HG03064 (cell line): ENCODE results near the gene CALML4.
"Not testable (repeated sequence)": the region's sequence is repeated elsewhere in the genome, so short reads cannot be mapped to it uniquely, and the experiment has no call there.

Experiments
- ATAC-seq: cut with Tn5 transposase; IDR thresholded peaks from one replicate; pipeline ENCODE4 v1.9.1; 2021; ENCODE audit warnings: low read depth; ENCODE audit not compliant: unreplicated experiment

CALML4 gene, protein sequence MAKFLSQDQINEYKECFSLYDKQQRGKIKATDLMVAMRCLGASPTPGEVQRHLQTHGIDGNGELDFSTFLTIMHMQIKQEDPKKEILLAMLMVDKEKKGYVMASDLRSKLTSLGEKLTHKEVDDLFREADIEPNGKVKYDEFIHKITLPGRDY

DNA sequence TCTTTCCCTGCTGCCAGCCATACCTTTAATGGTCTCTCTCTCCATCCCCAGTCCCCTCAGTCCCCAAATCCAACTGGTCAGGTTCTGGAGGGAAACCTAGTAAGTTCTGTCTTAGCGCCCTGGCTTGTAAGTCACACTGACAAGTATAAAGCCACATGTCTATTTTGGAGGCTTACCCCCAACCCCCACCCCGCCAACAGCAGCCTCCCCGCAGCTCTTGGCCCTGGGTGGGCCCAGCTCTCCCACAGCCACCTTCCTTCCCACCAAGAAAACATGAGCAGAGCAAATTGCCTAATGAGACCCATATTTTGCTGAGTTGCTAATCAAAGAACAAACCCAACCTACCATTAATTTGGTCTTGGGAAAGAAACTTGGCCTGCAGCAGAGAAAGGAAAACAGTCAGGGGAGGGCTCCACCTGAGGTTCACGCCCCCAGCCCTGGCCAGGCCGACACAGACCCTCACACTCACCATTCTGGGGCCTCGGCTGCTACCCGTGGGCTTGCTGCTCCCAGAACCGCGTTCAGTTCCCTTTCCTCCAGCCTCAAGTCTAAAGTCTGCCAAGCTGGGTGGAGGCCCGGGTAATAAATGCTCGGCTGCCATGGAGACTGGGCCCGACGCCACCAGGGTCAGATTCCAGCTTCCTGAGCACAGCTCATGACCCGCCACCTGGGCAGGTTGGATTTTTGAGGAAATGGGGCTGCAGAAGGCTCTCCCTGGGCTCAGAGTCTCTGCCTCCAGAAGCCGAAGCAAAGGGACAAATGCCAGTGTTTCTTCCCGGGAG lies at the start of gene CALML4:
Gene CALML4 (minus strand): TSS at position 557 of the 782 bp plus-strand sequence. CDS start 85 bp downstream, at position 472.
- no peak for ATAC-seq

DNA sequence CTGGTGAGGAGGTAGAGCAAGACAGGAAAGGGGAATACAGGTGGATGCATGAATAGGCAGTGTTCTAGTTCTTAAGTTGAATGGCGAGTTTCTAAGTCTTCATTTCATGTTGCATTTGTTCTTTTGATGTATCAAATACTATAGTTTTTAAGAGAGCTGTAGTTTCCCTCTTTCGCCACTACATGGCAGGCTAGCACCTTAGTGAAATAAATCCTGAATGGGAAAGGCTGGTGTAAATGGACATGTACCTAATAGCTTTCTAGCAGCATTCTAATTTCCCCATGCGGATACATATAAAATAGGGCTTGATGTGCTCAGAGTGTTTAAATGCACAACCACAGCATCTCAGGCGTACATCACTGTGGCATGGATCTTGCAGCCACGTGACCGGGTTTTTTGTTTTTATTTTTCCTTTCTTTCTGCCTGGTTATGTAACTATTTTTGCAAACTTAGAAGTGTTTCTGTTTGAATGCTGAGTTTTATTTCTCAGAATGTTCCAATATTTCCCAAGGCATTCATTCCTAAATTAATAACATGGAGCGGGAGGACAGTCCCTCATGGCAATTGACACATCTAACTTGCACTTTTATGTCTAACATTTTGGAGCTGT lies 47.9 kb upstream of the CALML4 start:
- ATAC-seq = no peak

DNA sequence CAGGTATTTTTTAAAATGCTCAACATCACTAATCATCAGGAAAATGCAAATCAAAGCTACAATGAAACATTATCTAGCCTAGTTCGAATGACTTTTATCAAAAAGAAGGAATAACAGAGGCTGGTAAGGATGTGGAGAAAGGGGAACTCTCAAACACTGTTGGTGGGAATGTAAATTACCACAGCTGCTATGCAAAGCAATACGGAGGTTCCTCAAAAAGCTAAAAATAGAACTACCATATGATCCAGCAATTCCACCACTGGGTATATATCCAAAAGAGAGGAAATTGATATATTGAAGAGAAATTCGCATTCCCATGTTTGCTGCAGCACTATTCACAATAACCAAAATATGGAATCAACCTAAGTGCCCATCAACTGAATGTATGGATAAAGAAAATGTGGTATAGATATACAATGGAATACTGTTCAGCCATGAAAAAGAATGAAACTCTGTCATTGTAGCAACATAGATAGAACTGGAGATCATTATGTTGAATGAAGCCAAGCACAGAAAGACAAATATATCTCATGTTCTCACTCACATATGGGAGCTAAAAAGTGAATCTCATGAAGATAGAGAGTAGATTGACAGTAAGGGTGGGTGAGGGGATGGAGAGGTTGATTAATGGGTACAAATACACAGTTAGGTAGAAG lies 44.1 kb upstream of the CALML4 start:
- no peak for ATAC-seq

DNA sequence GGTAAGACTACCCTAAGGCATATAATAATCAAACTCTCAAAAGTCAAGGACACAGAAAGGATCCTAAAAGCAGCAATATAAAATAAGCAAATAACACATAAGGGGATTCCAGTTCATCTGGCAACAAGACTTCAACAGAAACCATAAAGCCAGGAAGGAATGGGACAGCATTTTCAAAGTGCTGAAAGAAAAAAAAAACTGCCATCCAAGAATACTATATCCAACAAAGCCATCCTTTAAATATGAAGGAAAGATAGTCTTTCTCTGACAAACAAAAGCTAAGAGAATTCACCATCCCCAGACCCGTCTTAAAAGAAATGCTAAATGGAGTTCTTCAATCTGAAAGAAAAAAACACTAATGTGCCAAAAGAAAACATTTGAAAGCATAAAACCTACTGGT lies 39.1 kb upstream of the CALML4 start:
- ATAC-seq = no peak

DNA sequence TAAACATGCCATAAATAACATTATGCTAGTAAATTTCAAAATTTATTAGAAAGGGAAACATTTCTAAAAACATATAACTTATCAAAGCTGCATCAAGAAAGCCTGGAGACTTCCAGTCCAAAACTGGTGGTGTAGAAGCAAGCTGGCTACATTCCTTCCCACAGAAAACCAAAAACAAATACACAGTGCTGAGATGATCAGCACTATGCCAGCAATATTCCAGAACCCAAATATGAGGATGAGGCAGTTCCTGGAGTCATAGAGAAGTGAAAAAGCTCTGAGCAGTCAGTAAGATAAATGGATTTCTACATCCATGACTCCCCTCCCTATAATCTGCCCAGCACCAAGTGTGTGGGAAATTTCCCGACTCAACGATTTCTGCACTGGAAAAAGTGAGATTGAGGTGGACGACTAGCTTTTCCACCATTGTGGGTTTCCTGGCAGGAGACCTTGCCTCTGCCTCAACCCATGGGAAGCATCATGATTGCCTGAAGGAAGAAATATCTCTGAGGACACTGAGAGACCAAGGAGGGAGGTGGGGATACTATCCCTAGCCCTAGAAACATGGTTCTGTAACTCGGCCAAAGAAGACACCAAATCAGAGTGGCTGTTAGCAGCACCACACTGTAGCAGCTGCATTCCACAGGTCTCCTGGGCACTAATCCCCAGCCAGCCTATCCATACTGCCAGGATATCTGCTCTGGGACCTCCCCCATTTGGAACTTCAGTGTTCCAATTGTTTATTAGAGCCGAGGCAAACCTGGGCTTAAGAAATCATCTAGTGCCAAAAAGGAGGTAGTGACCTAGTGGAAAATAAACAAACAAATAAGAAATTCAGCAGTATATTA lies 36.2 kb upstream of the CALML4 start:
- ATAC-seq = no peak

DNA sequence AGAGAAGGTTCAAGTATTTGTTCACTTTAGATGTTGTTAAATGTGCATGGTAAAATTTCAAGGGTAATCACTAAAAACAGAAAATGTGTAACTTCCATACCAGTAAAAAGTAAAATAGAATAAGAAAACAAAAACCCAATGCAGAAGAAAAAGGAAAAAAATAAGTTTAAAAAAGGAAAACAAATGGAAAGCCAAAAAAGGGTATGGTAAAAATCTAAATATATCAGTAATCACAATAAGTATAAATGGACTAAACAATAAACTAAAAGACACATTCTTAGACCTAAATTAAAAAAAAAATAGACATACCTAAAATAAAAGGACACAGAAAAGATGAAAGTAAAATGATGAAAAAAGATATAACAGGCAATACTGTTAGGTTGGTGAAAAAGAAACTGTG lies 33.9 kb upstream of the CALML4 start:
- no peak for ATAC-seq

GRCh38 chr15:68235022-68235421 lies 29.9 kb upstream of the CALML4 start:
- no peak for ATAC-seq

- ATAC-seq = not testable (repeated sequence)
These were observed 29.4 kb upstream of the CALML4 start for GRCh38 chr15:68234520-68234919.

GRCh38 chr15:68234060-68234459 lies 28.9 kb upstream of the CALML4 start:
- ATAC-seq = no peak

DNA sequence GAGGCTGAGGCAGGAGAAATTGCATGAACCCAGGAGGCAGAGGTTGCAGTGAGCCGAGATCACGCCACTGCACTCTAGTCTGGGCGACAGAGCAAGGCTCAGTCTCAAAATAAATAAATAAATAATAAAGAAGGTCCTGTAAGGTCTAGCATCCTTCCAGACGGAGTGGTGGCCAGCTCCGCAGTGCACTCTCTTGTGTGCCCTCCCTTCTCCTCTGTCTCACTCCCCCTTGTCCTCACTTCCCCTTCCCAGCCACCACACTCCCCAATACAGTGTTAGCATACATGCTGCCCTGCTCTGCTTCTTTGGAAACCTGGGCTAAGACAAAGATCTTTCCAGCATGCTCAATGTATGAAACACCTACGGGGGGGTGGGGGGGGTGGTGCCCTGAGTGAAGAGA lies 27.8 kb upstream of the CALML4 start:
- ATAC-seq = no peak

- no peak for ATAC-seq
These were observed 27.3 kb upstream of the CALML4 start for GRCh38 chr15:68232449-68232848.

DNA sequence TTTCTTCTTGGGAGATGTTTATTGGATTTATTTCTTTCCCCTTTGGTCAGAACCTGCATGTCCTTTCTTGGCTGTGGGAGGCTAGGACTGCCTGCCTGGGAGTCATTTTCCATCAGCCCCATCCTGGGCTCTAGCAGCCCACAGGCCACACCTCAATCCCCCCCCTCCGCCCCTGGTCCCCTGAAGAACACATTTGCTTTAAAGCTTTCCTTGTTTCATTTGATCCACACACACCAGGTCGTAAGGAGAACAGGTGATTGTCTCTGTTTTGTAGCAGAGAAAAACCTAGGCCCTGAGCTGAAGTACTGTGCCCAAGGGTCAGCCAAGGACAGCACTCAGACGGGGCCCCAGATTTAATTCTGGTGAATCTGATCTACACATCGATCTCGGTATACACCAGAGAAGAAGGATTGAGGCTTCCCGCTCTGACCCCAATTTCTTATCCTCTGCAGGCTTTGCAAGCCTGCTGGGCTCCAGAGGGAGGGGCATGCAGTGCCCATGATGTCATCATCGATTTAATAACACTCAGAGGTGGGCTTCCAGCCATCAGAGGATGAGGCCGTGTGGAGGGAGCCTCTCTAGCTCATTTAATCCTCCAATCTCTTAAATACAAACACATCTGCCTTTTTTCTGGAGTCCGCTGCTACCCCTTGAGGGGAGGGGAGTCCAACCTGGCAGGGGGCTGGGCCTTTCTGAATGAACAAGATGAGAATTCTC lies 26.1 kb upstream of the CALML4 start:
- ATAC-seq = no peak

DNA sequence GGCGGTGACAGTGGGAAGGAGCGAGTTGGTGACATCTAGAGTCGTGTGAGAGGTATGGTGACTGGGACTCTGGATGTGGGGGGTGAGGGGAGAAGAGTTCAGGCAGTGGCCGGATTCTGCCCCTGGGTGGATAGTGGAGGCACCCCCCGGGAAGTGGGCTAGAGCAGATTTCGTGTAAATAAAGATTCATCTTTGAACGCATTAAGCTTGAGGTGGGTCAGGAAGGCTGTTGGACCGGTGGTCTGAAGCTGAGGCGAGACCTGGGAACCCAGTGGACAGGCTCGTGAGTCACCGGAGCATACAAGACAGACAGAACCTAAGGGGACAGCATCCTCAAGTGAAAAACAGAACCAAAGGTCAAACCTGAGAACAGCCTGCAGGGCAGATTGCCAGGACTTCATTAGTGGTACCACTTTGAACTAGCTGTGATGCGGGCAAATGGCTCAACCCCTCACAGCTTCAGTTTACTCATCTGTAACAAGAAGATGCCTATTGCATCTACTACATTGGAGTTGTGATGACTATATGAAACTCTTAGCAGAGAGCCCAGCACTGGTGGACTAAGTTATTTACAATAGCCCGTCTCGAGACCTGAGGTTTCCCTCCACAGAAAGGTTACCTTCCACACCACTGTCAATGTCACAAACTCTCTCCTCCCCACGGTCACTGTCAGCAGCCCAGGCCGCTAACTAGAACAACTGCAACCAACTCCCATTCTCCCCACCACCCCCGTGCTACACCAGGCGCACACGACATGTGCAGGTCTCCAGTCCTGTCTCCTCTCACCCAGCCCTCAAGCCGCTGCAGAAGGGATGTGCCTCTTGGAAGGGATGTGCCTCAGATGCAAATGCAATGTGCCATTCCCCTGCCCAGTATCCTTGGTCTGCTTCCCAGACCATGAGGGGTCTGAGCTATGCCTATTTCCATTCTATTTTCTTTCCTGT lies 25.3 kb upstream of the CALML4 start:
- no peak for ATAC-seq

GRCh38 chr15:68229386-68230156 lies 24.4 kb upstream of the CALML4 start, which contains the start of gene CLN6:
CLN6 (minus strand) TSS chr15:68229728; CDS start chr15:68229584, 144 bp downstream.
- ATAC-seq = peak; percentile 59

DNA sequence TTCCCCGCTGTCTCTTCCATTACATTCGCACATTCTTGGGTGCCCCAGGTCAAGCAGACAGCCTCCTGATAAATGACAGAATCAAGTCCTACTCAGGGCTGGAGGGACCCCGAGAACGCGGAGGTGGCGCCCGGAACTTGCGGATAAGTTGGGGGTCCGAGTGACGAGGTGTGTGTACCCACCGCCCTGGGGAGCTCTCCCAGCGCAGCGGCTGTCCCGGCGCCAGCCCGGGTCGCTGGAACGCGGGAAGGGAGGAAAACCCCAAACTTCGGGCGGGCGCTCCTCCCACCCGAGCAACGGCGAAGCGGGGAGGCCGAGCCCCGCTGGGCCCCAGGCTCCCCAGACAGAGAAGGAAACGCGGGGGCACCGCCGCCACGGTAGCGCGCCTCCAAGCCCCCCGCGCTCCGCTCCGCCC lies 23.8 kb upstream of the CALML4 start:
- peak; percentile 25 for ATAC-seq

DNA sequence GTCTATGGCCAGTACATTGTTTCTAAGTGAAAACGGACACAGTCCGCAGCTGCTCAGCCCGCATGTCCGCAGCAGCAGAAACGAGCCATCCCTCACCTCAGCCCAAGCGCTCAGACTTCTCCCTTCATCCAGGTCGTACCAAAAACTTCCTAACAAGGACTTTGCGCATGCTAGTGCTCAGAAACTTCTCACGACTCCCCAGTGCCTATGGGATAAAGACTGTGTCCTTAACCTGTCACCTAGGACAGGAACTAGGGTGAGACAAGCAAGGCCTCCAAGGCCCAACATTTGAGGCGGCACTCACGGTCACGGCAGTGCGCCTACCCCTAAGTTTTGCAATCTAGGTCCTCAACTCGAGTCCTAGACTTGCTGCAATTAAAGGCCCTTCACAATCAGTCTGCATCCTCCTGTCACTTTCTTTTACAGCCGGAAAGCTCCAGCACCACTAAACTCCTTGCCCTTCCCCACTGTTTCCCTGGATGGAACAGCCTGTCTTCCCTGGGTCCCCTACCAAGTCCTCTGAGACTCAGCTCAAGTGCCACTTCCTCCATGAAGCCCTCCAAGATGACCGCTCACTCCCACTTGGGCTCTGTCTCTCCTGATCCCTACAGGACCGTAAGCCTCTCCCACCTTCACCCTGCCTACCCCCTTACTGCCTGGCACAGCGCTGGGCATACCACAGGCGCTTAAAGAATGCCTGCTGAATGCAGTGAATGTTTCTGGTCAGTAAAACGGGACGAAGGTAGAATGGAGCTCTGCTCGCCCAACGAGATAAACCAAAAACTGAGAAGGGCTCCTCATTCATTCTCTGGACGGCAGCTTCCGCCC lies 23.2 kb upstream of the CALML4 start:
- no peak for ATAC-seq

DNA sequence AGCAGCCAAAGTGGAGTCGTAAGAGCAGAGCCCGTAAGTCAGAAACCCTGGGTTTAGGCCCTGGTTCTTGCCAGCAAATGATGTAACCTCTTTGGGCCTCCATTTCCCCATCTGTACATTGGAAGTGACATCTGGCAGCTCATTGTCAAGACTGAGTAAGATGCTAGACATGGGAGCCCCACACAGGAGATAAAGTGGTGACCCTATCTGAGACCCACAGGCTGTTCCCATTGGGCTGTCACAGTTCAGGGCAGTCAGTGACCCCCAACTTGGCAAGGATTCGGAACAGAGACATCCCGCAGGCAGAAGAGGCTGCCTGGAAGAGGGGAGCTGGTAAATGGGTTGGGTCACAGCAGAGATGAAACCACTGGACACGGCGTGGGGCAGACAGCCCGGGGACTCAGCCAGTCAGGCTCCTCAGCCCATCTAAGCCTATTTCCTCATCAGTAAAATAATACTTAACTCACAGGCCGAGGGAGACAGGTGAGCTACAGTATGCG lies 22.6 kb upstream of the CALML4 start:
- ATAC-seq = no peak
